Esophagus muscularis mucosa (tissue), 4 donors: Measurements from ENCODE around the gene ZNF329.

Source experiments
- CTCF ChIP-seq, 3 experiments: fragments of 200-600 bp in 2 of 3; fragments of 450-650 bp in 1 of 3; sonication (generic) in 2 of 3; IDR thresholded peaks; one replicate each; pipeline ENCODE4 v1.5.1; 2017 to 2019; ENCODE audit warnings: antibody characterized with exemption in 3 of 3, mild to moderate bottlenecking in 2 of 3, moderate library complexity in 1 of 3
- EP300 ChIP-seq: sonication (generic); formaldehyde crosslinking; IDR thresholded peaks from one replicate; pipeline ENCODE4 v1.6.1; 2017; ENCODE audit warnings: antibody characterized with exemption
- POLR2A ChIP-seq: fragments of 450-650 bp; IDR thresholded peaks from one replicate; pipeline ENCODE4 v1.6.1; 2017; ENCODE audit warnings: antibody characterized with exemption, moderate library complexity, mild to moderate bottlenecking, low read depth
- POLR2AphosphoS5 ChIP-seq, 2 donors: sonication (generic); formaldehyde crosslinking; IDR thresholded peaks; one replicate each; pipeline ENCODE4 v1.6.1; 2017; ENCODE audit warnings: antibody characterized with exemption in 2 of 2

GRCh38 chr19:58095328-58095727 is 55.3 kb downstream of the ZNF329 start:
- TF ChIP-seq POLR2A (no peak), CTCF (IDR thresholded peaks at IDR 0.05) (no peak), EP300 (no peak), POLR2AphosphoS5 (IDR thresholded peaks at IDR 0.05) (no peak)
